GM18867 (cell line): Measurements from ENCODE around the gene REEP2.

Experiments
- ATAC-seq: cut with Tn5 transposase; IDR thresholded peaks from one replicate; pipeline ENCODE4 v1.9.1; 2021; ENCODE audit warnings: mild to moderate bottlenecking, moderate library complexity; ENCODE audit not compliant: unreplicated experiment

Gene REEP2

GRCh38 chr5:138495351-138495750 is 56.5 kb downstream of the REEP2 start:
- no peak for ATAC-seq
